ENCODE data around the gene OSBPL1A. TPM values are rescaled to one million over a fixed set of nuclear protein-coding genes. Genes with fewer than 3 reads are reported as not detected.
A peak's percentile ranks its signal among the peaks of the same experiment; 100 is the strongest.
"Not testable (repeated sequence)": the region's sequence is repeated elsewhere in the genome, so short reads cannot be mapped to it uniquely, and the experiment has no call there.

OSBPL1A gene
- total RNA-seq, 1 donor from 2014 or later: 29.7 TPM

GRCh38 chr18:24153397-24153796 is 244.2 kb downstream of the OSBPL1A start:
- no peaks in the 10 kb centered on the region for H3K9me3 Mint-ChIP-seq (ENCODE audit: unreplicated experiment)
- H3K27ac Mint-ChIP-seq (ENCODE audit: unreplicated experiment): no peak overlapping the region
- no peak overlapping the region for H3K4me3 Mint-ChIP-seq (ENCODE audit: unreplicated experiment)
- no peaks in the 10 kb centered on the region for H3K4me1 Mint-ChIP-seq (ENCODE audit: unreplicated experiment)
- peaks cover 10% of the 10 kb centered on the region for H3K36me3 Mint-ChIP-seq (ENCODE audit: unreplicated experiment)
- no peaks in the 10 kb centered on the region for H3K27me3 Mint-ChIP-seq (ENCODE audit: unreplicated experiment)
- DNase-seq (ENCODE audit: extremely low spot score, unreplicated experiment): no peak
- TF ChIP-seq CTCF (IDR thresholded peaks at IDR 0.05): no peak

GRCh38 chr18:24149591-24149990 is 248.0 kb downstream of the OSBPL1A start:
- H3K4me1 Mint-ChIP-seq (ENCODE audit: unreplicated experiment); DNase-seq (ENCODE audit: extremely low spot score, unreplicated experiment); H3K9me3 Mint-ChIP-seq (ENCODE audit: unreplicated experiment); H3K27ac Mint-ChIP-seq (ENCODE audit: unreplicated experiment); H3K4me3 Mint-ChIP-seq (ENCODE audit: unreplicated experiment); H3K27me3 Mint-ChIP-seq (ENCODE audit: unreplicated experiment): not testable (repeated sequence)
- peaks cover 30% of the 10 kb centered on the region for H3K36me3 Mint-ChIP-seq (ENCODE audit: unreplicated experiment)

- no peak for TF ChIP-seq CTCF (IDR thresholded peaks at IDR 0.05)
- Mint-ChIP-seq H3K4me1 (ENCODE audit: unreplicated experiment) (peaks cover 12% of the 10 kb centered on the region), H3K9me3 (ENCODE audit: unreplicated experiment) (peaks cover 10% of the 10 kb centered on the region), H3K36me3 (ENCODE audit: unreplicated experiment) (peaks cover 20% of the 10 kb centered on the region), H3K27me3 (ENCODE audit: unreplicated experiment) (no peaks in the 10 kb centered on the region), H3K4me3 (ENCODE audit: unreplicated experiment) (no peak overlapping the region), H3K27ac (ENCODE audit: unreplicated experiment) (no peak overlapping the region)
- no peak for DNase-seq (ENCODE audit: extremely low spot score, unreplicated experiment)
These were observed 255.2 kb downstream of the OSBPL1A start for GRCh38 chr18:24142376-24142775.

GRCh38 chr18:24140697-24141096 is 256.9 kb downstream of the OSBPL1A start:
- no peak for TF ChIP-seq CTCF (IDR thresholded peaks at IDR 0.05)
- H3K9me3 Mint-ChIP-seq (ENCODE audit: unreplicated experiment): peaks cover 3% of the 10 kb centered on the region
- peaks cover 17% of the 10 kb centered on the region for H3K4me1 Mint-ChIP-seq (ENCODE audit: unreplicated experiment)
- no peak for DNase-seq (ENCODE audit: extremely low spot score, unreplicated experiment)
- H3K27me3 Mint-ChIP-seq (ENCODE audit: unreplicated experiment): no peaks in the 10 kb centered on the region
- H3K4me3 Mint-ChIP-seq (ENCODE audit: unreplicated experiment): peak overlapping the region; percentile 15
- peaks cover 11% of the 10 kb centered on the region for H3K36me3 Mint-ChIP-seq (ENCODE audit: unreplicated experiment)
- no peak overlapping the region for H3K27ac Mint-ChIP-seq (ENCODE audit: unreplicated experiment)

- Mint-ChIP-seq H3K27ac (ENCODE audit: unreplicated experiment) (peak within 1 kb of the TSS; percentile 95), H3K4me1 (ENCODE audit: unreplicated experiment) (peaks cover 17% of the 10 kb centered on the region), H3K9me3 (ENCODE audit: unreplicated experiment) (peaks cover 3% of the 10 kb centered on the region), H3K27me3 (ENCODE audit: unreplicated experiment) (no peaks in the 10 kb centered on the region), H3K4me3 (ENCODE audit: unreplicated experiment) (peak within 1 kb of the TSS; percentile 91), H3K36me3 (ENCODE audit: unreplicated experiment) (peaks cover 1% of the 10 kb centered on the region)
- peak; percentile 93 for DNase-seq (ENCODE audit: extremely low spot score, unreplicated experiment)
- TF ChIP-seq CTCF (IDR thresholded peaks at IDR 0.05): no peak
These were observed 258.6 kb downstream of the OSBPL1A start, which contains the start of gene CABYR for GRCh38 chr18:24138789-24139616. Gene CABYR, plus strand, starts transcription at chr18:24139062. Its CDS starts 4,053 bp downstream, at chr18:24143115.

Data from osteocyte (in vitro differentiated cells).